Measurements from ENCODE around the gene HIRA.
"Not testable (repeated sequence)": the region's sequence is repeated elsewhere in the genome, so short reads cannot be mapped to it uniquely, and the experiment has no call there.

The HIRA gene

DNA sequence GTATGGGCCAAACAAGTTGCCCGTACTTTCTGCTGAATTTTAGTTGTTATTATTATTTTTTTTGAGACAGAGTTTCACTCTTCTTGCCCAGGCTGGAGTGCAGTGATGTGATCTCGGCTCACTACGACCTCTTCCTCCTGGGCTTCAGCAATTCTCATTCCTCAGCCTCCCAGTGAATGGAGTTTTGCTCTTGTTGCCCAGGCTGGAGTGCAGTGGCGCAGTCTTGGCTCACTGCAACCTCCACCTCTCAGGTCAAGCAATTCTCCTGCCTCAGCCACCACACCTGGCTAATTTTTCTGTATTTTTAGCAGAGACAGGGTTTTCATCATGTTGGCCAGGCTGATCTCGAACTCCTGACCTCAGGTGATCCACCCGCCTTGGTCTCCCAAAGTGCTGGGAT lies 125.0 kb downstream of the HIRA start:
- not testable (repeated sequence) for DNase-seq

DNA sequence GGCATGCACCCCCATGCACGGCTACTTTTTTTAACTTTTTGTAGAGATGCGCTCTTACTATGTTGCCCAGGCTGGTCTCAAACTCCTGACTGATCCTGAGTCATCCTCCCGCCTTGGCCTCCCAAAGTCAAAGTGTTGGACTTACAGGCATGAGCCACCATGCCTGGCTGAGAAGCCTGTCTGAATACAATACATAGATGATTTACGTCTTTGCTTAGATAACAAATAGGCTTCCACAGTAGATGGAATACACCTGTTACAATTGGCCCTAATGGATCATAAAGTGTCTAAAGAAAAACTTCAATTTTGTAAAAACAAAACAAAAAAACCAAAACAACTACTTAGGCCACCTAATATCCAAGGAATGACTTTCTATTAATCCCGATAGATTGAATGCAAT lies 127.0 kb downstream of the HIRA start:
- DNase-seq: no peak

DNA sequence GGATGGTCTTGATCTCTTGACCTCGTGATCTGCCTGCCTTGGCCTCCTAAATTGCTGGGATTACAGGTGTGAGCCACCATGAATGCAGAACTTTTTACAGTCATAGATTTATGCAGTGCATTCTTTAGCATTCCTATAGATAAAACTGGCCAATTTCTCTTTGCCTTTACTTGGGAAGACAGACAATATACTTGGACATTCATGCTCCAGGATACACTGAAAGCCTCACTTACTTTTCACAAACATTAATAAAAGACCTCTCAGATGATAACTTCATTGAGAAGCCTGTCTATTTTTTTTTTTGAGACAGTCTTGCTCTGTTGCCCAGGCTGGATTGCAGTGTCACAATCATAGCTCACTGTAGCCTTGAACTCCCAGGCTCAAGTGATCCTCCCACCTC lies 127.7 kb downstream of the HIRA start:
- no peak for DNase-seq

- DNase-seq: no peak
Observed at GRCh38 chr22:19295733-19296132, 135.8 kb downstream of the HIRA start.

- peak; percentile 59 for DNase-seq
Observed at GRCh38 chr22:19292458-19293230, 138.9 kb downstream of the HIRA start.

DNA sequence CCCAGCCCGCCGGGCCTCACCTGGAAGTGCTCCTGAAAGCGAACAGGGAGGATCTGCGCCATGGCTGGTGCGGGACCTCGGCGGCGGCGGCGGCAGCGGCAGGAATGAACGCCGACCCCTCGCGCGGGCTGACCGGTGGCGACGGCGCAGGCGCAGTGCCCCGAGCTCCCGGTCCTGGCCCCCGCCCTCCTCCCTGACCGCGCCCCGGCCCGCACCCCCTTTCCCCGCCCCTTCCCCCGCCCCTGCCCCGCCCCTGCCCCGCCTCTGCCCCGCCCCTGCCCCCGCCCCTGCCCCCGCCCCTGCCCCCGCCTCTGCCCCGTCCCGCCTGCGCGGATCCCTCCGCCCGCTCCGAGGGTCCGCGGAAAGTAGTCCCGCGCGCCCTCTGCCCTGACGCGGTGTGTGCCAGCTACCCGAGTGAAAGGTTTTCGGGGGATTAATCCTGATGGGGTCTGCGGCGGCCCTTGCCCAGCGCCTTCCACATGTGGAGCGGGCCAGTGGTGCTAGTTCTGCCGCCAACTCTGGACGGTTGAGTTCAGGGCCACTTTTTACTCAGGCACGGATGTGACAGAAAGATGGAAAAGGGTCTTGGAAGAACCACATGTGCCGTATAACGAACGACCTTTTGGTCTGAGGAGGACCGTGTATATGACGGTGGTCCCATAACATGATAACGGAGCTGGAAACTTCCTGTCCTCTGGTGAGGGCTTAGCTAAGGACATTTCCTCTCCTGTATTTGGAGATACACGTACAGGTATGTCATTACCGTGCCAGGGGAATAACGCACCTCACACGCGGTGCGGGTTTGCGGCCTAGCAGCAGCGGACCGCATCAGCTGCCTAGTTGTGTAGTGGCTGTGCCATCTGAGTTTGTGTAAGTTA lies 139.7 kb downstream of the HIRA start, which contains the start of gene CLTCL1:
TSS of gene CLTCL1 (minus strand) at position 140 of the 878 bp plus-strand sequence. CDS start at position 62, 78 bp downstream.
- peak; percentile 23 for DNase-seq

DNA sequence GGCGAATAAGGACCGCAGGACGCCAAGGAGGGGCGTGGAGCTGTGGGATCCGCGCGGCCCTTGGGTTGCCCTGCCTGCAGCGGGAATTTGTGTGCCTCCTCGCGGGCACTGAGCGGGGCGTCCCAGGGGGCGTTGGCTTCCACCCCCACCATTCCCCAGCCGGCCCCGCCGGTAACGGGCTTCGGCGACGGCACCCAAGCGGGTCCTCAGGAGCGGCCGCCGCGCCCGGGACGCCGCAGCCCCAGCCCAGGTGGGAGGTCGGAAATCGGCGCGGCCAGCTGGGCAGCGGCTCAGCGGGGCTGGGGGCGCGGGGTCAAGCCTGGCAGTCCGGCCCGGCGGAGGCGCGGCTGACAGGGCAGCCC lies 140.3 kb downstream of the HIRA start:
- DNase-seq: no peak

DNA sequence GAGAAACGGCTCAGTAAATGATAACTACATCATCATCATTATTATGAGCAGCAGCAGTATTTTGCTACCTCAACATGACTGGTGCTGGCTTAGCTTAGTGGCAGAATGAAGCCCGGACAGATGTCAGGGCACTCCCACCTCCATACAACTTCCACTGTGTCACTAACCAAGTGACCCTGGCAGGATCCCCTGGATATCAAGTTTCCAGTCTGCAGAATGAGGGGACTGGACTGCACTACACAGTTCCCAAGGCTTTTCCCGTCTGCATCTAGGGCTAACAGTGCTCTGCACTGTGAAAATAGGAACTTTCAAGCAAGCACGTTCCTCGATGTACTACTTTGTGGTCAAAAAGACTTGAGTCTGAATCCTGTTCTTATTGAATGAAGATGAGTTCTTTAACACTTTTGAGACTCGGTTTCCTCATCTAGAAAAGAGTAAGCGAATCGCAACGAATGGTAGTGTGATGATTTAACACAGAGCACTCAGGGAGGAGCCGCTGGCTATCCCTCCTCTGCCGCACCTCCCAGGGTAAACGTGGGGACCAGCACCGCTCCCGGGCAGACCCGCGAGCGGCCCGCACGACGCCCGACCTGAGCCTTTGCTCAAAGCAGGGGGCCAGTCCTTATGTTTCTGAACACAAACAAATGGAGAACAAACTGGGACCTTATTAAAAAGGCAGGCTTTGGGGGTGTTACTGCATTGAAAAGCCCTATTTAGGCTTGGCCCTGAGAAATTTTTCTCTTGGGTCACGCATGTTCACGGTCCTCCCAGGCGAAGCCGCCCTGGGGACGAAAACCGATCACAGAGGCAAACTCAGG lies 140.9 kb downstream of the HIRA start:
- DNase-seq: no peak

DNA sequence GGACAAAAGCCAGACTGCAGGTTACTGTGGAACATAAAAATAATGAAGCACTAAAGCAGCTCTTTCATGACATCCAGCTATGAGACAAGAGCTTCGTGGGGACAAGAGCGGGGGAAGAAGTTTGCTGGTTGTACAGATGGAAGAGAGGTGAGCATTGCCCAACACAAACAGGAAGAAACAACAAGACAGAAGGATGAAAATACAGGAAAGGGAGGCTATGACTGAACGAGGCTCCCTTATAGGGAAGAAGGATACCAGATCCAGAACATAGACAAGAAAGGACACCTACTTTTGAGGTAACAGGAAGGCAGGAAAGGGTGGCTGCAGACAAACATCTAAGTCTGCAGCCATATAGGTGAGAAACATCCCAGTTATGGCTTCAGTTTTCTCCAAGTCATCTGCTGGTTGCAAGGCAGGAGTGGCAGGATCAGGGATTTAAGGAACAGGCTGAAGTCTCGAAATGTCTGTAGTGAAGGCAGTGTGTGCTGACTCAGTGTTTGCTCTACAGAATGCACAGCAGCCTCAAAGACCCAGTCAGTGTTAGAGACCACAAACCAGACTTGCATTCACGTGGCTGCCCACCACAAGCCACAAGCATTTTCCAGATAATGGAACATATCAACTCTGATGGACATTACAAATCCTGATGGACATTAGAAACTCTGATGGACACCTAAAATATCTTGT lies 141.9 kb downstream of the HIRA start:
- DNase-seq: peak; percentile 69

- DNase-seq: no peak
Observed at GRCh38 chr22:19287889-19288288, 143.6 kb downstream of the HIRA start.

GRCh38 chr22:19287076-19287707 lies 144.3 kb downstream of the HIRA start:
- DNase-seq: no peak

DNA sequence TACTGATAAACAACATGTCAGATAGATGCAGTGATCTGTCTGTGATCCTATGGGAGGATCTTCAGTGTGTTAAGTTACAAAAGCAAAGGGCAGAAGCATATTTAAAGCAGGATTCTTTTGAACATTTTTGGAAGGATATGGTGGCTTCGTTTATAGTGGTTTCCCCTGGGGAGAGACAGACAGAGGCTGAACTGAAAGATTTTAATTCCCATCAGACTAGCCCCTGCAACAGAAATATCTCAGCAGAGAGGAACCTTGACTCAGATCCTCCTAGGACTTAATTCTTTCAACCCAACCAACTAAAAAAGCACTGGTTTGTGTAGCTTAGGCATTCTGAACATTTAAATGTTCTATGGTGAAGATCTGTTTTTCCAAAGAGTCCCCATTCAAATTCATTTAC lies 145.7 kb downstream of the HIRA start:
- DNase-seq: no peak

Measured in MV-4-11 (cell line).